Mucosa of descending colon (tissue), 3 donors: Measurements from ENCODE around the gene LRP1B. TPM values are rescaled to one million over a fixed set of nuclear protein-coding genes. Genes with fewer than 3 reads are reported as not detected.
"Not testable (repeated sequence)": the region's sequence is repeated elsewhere in the genome, so short reads cannot be mapped to it uniquely, and the experiment has no call there.

Experiments
- ATAC-seq: fragments of 200-7000 bp; cut with Tn5 transposase; one replicate; pipeline ENCODE4 v1.9.1; 2020; ENCODE audit warnings: mild to moderate bottlenecking, moderate library complexity
- DNase-seq, 3 donors: peaks; one replicate each; pipeline ENCODE4 v3.0.0-alpha.2; 2020
- H3K36me3 ChIP-seq: fragments of 200-600 bp; one replicate; pipeline ENCODE4 v1.8.0; 2021; ENCODE audit warnings: low read depth, mild to moderate bottlenecking
- H3K4me1 ChIP-seq: fragments of 200-600 bp; one replicate; pipeline ENCODE4 v1.8.0; 2021; ENCODE audit warnings: low read depth, mild to moderate bottlenecking
- H3K4me3 ChIP-seq: fragments of 200-600 bp; one replicate; pipeline ENCODE4 v1.8.0; 2021; ENCODE audit warnings: mild to moderate bottlenecking
- H3K9me3 ChIP-seq: fragments of 200-600 bp; one replicate; pipeline ENCODE4 v1.8.0; 2021; ENCODE audit warnings: mild to moderate bottlenecking
- CTCF ChIP-seq: fragments of 200-600 bp; IDR thresholded peaks from one replicate; pipeline ENCODE4 v1.8.0; 2022; ENCODE audit warnings: antibody characterized with exemption, mild to moderate bottlenecking
- intact Hi-C, 2 donors: fragments of 100-400 bp; cut with DNase I in 1 of 2; cut with micrococcal nuclease in 1 of 2; formaldehyde crosslinking; loops; one replicate each; pipeline versions ENCODE4 v1.11.0 to v1.11.1; 2022; cut with DNase I, micrococcal nuclease
- total RNA-seq, 3 donors: library from RNA; stranded (reverse); fragmentation: NEBNext Ultra II Directional in 2 of 3; extraction: Animal tissue kit (Norgen Biotek cat#: 25700) in 2 of 3; gene quantifications; one replicate each; pipeline versions ENCODE4 v1.2.1 to v1.2.4, GENCODE V29; 2021 to 2023
- donor health status: DM: no; HTN: no; CAD: no; lungs with moderate emphysema.
- donor health status: DM: no; HTN: no; CAD: no.
- donor health status: DM: no; HTN: yes; CAD: no.

LRP1B gene
- total RNA-seq, 3 donors from 2014 or later: 0.12 to 1.6 (median 0.20) TPM

- Histone ChIP-seq H3K4me1 (no peaks in the 10 kb centered on the region), H3K36me3 (no peaks in the 10 kb centered on the region), H3K9me3 (no peaks in the 10 kb centered on the region), H3K4me3 (no peak overlapping the region)
- intact Hi-C loops: no loop called here
- TF ChIP-seq CTCF: no peak
- DNase-seq (no peak), ATAC-seq (no peak)
Measured at GRCh38 chr2:140552634-140553033, 1578.2 kb downstream of the LRP1B start.

GRCh38 chr2:140551287-140551686 lies 1579.5 kb downstream of the LRP1B start:
- DNase-seq: no peak
- Histone ChIP-seq H3K9me3 (no peaks in the 10 kb centered on the region), H3K36me3 (no peaks in the 10 kb centered on the region), H3K4me3 (no peak overlapping the region), H3K4me1 (no peaks in the 10 kb centered on the region)
- ATAC-seq: no peak
- intact Hi-C loops: no loop called here
- no peak for TF ChIP-seq CTCF

- intact Hi-C loops: no loop called here
- no peak for DNase-seq
- no peaks in the 10 kb centered on the region for H3K36me3 ChIP-seq
- ATAC-seq: no peak
- no peaks in the 10 kb centered on the region for H3K9me3 ChIP-seq
- no peak overlapping the region for H3K4me3 ChIP-seq
- TF ChIP-seq CTCF: no peak
- no peaks in the 10 kb centered on the region for H3K4me1 ChIP-seq
Measured at GRCh38 chr2:140550821-140551220, 1580.0 kb downstream of the LRP1B start.

- intact Hi-C loops, H3K36me3 ChIP-seq, H3K9me3 ChIP-seq, H3K4me1 ChIP-seq, ATAC-seq, DNase-seq, H3K4me3 ChIP-seq: not testable (repeated sequence)
Measured at GRCh38 chr2:140544769-140545168, 1586.0 kb downstream of the LRP1B start.

GRCh38 chr2:140542627-140543026 lies 1588.2 kb downstream of the LRP1B start:
- intact Hi-C loops: no loop called here
- Histone ChIP-seq H3K9me3 (no peaks in the 10 kb centered on the region), H3K4me3 (no peak overlapping the region), H3K36me3 (no peaks in the 10 kb centered on the region), H3K4me1 (no peaks in the 10 kb centered on the region)
- DNase-seq (no peak), ATAC-seq (no peak)
- TF ChIP-seq CTCF: no peak

GRCh38 chr2:140539242-140539875 lies 1591.5 kb downstream of the LRP1B start:
- Histone ChIP-seq H3K4me3 (no peak overlapping the region), H3K9me3 (no peaks in the 10 kb centered on the region), H3K4me1 (no peaks in the 10 kb centered on the region), H3K36me3 (no peaks in the 10 kb centered on the region)
- no peak for DNase-seq
- intact Hi-C loops: no loop called here
- no peak for ATAC-seq
- no peak for TF ChIP-seq CTCF
